Stimulated activated CD4-positive, alpha-beta T cell treated with anti-CD3 and anti-CD28 coated beads, Interleukin-2, amount 100 ng/mL, for 48 hours (primary cell): ENCODE measurements around the gene TM9SF2.

ENCODE experiments used
- DNase-seq, 2 donors: peaks; one replicate each; pipeline ENCODE4 v3.0.0-alpha.2; 2020

Gene TM9SF2

GRCh38 chr13:99580500-99581268, 79.4 kb downstream of the TM9SF2 start:
- DNase-seq: no peak

GRCh38 chr13:99582511-99582910, 81.2 kb downstream of the TM9SF2 start:
- no peak for DNase-seq

- DNase-seq: no peak
Observed at GRCh38 chr13:99585609-99586008, 84.3 kb downstream of the TM9SF2 start.

GRCh38 chr13:99587021-99587420, 85.7 kb downstream of the TM9SF2 start:
- DNase-seq: no peak

- no peak for DNase-seq
Observed at GRCh38 chr13:99587893-99588606, 86.8 kb downstream of the TM9SF2 start.

GRCh38 chr13:99589575-99589974, 88.3 kb downstream of the TM9SF2 start:
- DNase-seq: no peak

- no peak for DNase-seq
Observed at GRCh38 chr13:99590519-99591011, 89.3 kb downstream of the TM9SF2 start.

GRCh38 chr13:99596180-99596579, 94.9 kb downstream of the TM9SF2 start:
- DNase-seq: no peak

GRCh38 chr13:99600318-99600717, 99.0 kb downstream of the TM9SF2 start:
- DNase-seq: no peak

- no peak for DNase-seq
Observed at GRCh38 chr13:99601535-99601934, 100.3 kb downstream of the TM9SF2 start.

- DNase-seq: no peak
Observed at GRCh38 chr13:99604636-99605035, 103.4 kb downstream of the TM9SF2 start.

- DNase-seq: peak; percentile 29 to 31
Observed at GRCh38 chr13:99605420-99606323, 104.4 kb downstream of the TM9SF2 start.

- peak; percentile 88 to 94 for DNase-seq
Observed at GRCh38 chr13:99606324-99607066, 105.2 kb downstream of the TM9SF2 start, which contains the start of gene CLYBL. Gene CLYBL (plus strand): TSS chr13:99606690.

- DNase-seq: no peak
Observed at GRCh38 chr13:99608345-99608744, 107.1 kb downstream of the TM9SF2 start.

- no peak for DNase-seq
Observed at GRCh38 chr13:99610702-99611289, 109.5 kb downstream of the TM9SF2 start.
